Gastroesophageal sphincter (tissue), 4 donors: ENCODE measurements around the gene DDX21. TPM values are rescaled to one million over a fixed set of nuclear protein-coding genes. Genes with fewer than 3 reads are reported as not detected.
"Not testable (repeated sequence)": the region's sequence is repeated elsewhere in the genome, so short reads cannot be mapped to it uniquely, and the experiment has no call there.

Source experiments
- ATAC-seq: fragments of 150-250 bp; one replicate; pipeline ENCODE4 v1.9.1; 2016; ENCODE audit warnings: mild to moderate bottlenecking, moderate library complexity
- H3K27ac ChIP-seq, 4 donors: fragments of 200-600 bp; sonication (generic) in 3 of 4; 1 replicate in 3 of 4; 2 replicates in 1 of 4; pipeline ENCODE4 v1.5.1; 2016 to 2019
- H3K27me3 ChIP-seq: fragments of 200-600 bp; sonication (generic); one replicate; pipeline ENCODE4 v1.5.1; 2019
- H3K36me3 ChIP-seq, 2 donors: fragments of 200-600 bp; sonication (generic); one replicate each; pipeline ENCODE4 v1.5.1; 2019; ENCODE audit warnings: control low read depth in 1 of 2
- H3K4me1 ChIP-seq, 3 donors: fragments of 200-600 bp; sonication (generic); 1 replicate in 2 of 3; 2 replicates in 1 of 3; pipeline ENCODE4 v1.5.1; 2016 to 2019; ENCODE audit warnings: control low read depth in 2 of 3
- H3K4me3 ChIP-seq, 2 donors: fragments of 200-600 bp; sonication (generic); one replicate each; pipeline ENCODE4 v1.5.1; 2019; ENCODE audit warnings: mild to moderate bottlenecking in 1 of 2, moderate library complexity in 1 of 2
- H3K9me3 ChIP-seq, 3 donors: fragments of 200-600 bp; sonication (generic); one replicate each; pipeline ENCODE4 v1.5.1; 2017 to 2019; ENCODE audit warnings: control low read depth in 2 of 3
- CTCF ChIP-seq, 4 experiments: fragments of 200-600 bp in 2 of 4; fragments of 450-650 bp in 2 of 4; sonication (generic) in 1 of 4; IDR thresholded peaks; one replicate each; pipeline ENCODE4 v1.5.1; 2017 to 2019; ENCODE audit warnings: antibody characterized with exemption in 4 of 4, mild to moderate bottlenecking in 2 of 4, moderate library complexity in 2 of 4
- EP300 ChIP-seq: sonication (generic); formaldehyde crosslinking; IDR thresholded peaks from one replicate; pipeline ENCODE4 v1.6.1; 2017; ENCODE audit warnings: antibody characterized with exemption, mild to moderate bottlenecking
- POLR2A ChIP-seq, 2 donors: fragments of 450-650 bp; IDR thresholded peaks; one replicate each; pipeline ENCODE4 v1.6.1; 2017; ENCODE audit warnings: antibody characterized with exemption in 2 of 2, mild to moderate bottlenecking in 2 of 2, moderate library complexity in 1 of 2
- POLR2AphosphoS5 ChIP-seq: sonication (generic); formaldehyde crosslinking; IDR thresholded peaks from one replicate; pipeline ENCODE4 v1.6.1; 2017; ENCODE audit warnings: antibody characterized with exemption
- WGBS, 2 donors: methylation state at CpG; one replicate each; pipeline ENCODE4 v1.1.5; 2018; ENCODE audit warnings: low coverage in 1 of 2; 5-methylcytosine and 5-hydroxymethylcytosine counted together
- total RNA-seq, 4 donors: library from RNA; depleted of rRNA; stranded (reverse); fragments of >200 nt; gene quantifications; one replicate each; pipeline ENCODE4 v1.1.0, GENCODE V29; 2016

Gene DDX21
- total RNA-seq, 4 donors from 2014 or later, result 28.1 to 78.6 (median 34.9) TPM

- H3K27ac ChIP-seq, result no peak overlapping the region
- no peaks in the 10 kb centered on the region for H3K9me3 ChIP-seq
- no peaks in the 10 kb centered on the region for H3K4me1 ChIP-seq
- no peak for ATAC-seq
- H3K36me3 ChIP-seq, result peaks cover 0 to 97% of the 10 kb centered on the region in 2 donors
- no peak for TF ChIP-seq EP300
- no peak for TF ChIP-seq POLR2AphosphoS5
- TF ChIP-seq CTCF (IDR thresholded peaks at IDR 0.05), result no peak
- no peak for TF ChIP-seq POLR2A (IDR thresholded peaks at IDR 0.05)
- no peaks in the 10 kb centered on the region for H3K27me3 ChIP-seq
- H3K4me3 ChIP-seq, result no peak overlapping the region
Measured at GRCh38 chr10:68934994-68935393, 21.0 kb upstream of the DDX21 start.

- H3K27ac ChIP-seq, result no peak overlapping the region
- 46 to 67% methylated on average over 2 of the region's 2 CpGs for WGBS, 2 donors
- peaks cover 0 to 99% of the 10 kb centered on the region in 2 donors for H3K36me3 ChIP-seq
- TF ChIP-seq POLR2A (IDR thresholded peaks at IDR 0.05) (no peak), EP300 (no peak), POLR2AphosphoS5 (no peak), CTCF (IDR thresholded peaks at IDR 0.05) (no peak)
- no peak for ATAC-seq
- no peaks in the 10 kb centered on the region for H3K9me3 ChIP-seq
- no peak overlapping the region for H3K4me3 ChIP-seq
- H3K4me1 ChIP-seq, result no peaks in the 10 kb centered on the region
- H3K27me3 ChIP-seq, result no peaks in the 10 kb centered on the region
Measured at GRCh38 chr10:68938117-68938516, 17.9 kb upstream of the DDX21 start.

- H3K27me3 ChIP-seq, result no peaks in the 10 kb centered on the region
- WGBS, 2 donors, result 80 to 89% methylated on average over 2 of the region's 2 CpGs
- no peak overlapping the region for H3K27ac ChIP-seq
- H3K4me1 ChIP-seq, result no peaks in the 10 kb centered on the region
- ATAC-seq, result no peak
- H3K4me3 ChIP-seq, result no peak overlapping the region
- TF ChIP-seq EP300 (no peak), CTCF (IDR thresholded peaks at IDR 0.05) (no peak), POLR2A (IDR thresholded peaks at IDR 0.05) (no peak), POLR2AphosphoS5 (no peak)
- H3K36me3 ChIP-seq, result peaks cover 0 to 99% of the 10 kb centered on the region in 2 donors
- no peaks in the 10 kb centered on the region for H3K9me3 ChIP-seq
Measured at GRCh38 chr10:68938884-68939283, 17.1 kb upstream of the DDX21 start.

GRCh38 chr10:68940917-68941316, 15.1 kb upstream of the DDX21 start:
- H3K27me3 ChIP-seq, result not testable (repeated sequence)

GRCh38 chr10:68950598-68950997, 5.4 kb upstream of the DDX21 start:
- Histone ChIP-seq H3K36me3 (peaks cover 11 to 61% of the 10 kb centered on the region in 2 donors), H3K27me3 (no peaks in the 10 kb centered on the region), H3K4me1 (peaks cover 0 to 8% (median 2%) of the 10 kb centered on the region in 3 donors), H3K9me3 (no peaks in the 10 kb centered on the region), H3K27ac (no peak overlapping the region), H3K4me3 (no peak overlapping the region)
- no peak for ATAC-seq
- TF ChIP-seq EP300 (no peak), CTCF (IDR thresholded peaks at IDR 0.05) (no peak), POLR2AphosphoS5 (no peak), POLR2A (IDR thresholded peaks at IDR 0.05) (no peak)
- WGBS, 2 donors, result 91 to 93% methylated on average over 3 of the region's 3 CpGs

More at GRCh38 chr10:68940917-68941316, 15.1 kb upstream of the DDX21 start:
- not testable (repeated sequence) for H3K27ac ChIP-seq, H3K4me3 ChIP-seq, H3K9me3 ChIP-seq, H3K4me1 ChIP-seq, ATAC-seq
- H3K36me3 ChIP-seq, result peaks cover 3 to 98% of the 10 kb centered on the region in 2 donors
